Endometrium (tissue), 2 donors: Measurements from ENCODE around the gene SMAD6.
"Not testable (repeated sequence)": the region's sequence is repeated elsewhere in the genome, so short reads cannot be mapped to it uniquely, and the experiment has no call there.

Experiments used
- FAIRE-seq: peaks from 2 replicates; lab custom pipeline; 2012; peaks lifted over from hg19 to GRCh38; lab: Jason Lieb, UNC
- donor health status: control.
- donor health status: control.

Gene SMAD6

DNA sequence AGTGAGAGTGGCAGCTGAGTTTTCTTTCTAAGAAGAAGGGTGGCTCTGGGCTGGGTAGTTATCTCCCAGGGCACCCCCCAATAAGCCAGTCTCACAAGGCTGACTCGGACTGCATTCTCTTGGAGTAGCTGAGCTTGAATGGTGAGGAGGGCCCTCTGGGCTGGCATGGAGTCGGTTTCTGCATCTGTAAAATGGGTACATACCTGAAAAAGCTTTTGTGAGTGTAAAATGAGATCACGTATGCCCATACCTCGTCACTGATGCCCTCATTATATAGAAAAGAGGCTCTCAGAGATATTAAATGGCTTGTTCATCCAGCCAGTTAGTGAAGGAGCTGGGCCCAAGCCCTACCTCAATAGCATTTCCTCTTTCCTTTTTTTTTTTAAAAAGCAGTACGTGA lies 41.2 kb downstream of the SMAD6 start:
- FAIRE-seq: no peak

GRCh38 chr15:66743703-66744536 lies 41.9 kb downstream of the SMAD6 start:
- no peak for FAIRE-seq

DNA sequence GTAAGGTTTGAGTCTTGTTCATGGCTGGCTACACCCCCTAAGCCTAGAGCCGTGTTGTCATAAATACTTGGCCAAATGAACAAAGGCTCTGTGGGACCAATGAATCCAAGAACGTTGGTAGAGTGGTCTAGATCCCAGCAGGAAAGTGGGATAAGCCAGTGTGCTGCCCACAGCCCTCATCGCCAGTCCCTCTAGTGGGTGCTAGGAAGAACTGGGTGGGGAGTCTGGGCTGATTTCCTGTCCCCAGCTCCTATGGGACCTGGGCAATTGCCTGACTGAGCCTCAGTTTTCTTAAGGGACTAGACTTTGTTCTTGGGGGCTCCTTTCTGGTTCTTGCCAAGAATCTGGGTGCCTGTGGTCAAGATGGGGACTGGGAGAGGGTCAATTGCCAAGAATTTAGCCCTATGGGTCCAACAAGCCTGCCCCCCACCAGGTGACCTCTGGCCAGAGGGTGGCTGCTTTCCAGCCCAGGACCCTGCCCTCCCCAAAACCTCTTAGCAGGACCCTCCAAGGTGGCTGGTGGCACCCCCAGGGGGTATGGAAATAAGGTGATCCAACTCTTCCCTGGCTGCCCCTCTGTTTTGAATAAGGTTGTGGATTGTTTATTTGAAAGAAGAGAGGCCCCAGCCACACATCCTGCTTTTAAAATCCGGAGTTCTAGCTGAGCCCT lies 42.7 kb downstream of the SMAD6 start:
- no peak for FAIRE-seq

GRCh38 chr15:66745530-66746230 lies 43.6 kb downstream of the SMAD6 start:
- no peak for FAIRE-seq

- no peak for FAIRE-seq
Observed at GRCh38 chr15:66746231-66746605, 44.2 kb downstream of the SMAD6 start.

GRCh38 chr15:66747223-66747622 lies 45.2 kb downstream of the SMAD6 start:
- FAIRE-seq: no peak

GRCh38 chr15:66747886-66748707 lies 46.1 kb downstream of the SMAD6 start:
- FAIRE-seq: peak; percentile 86

GRCh38 chr15:66748708-66749035 lies 46.6 kb downstream of the SMAD6 start:
- no peak for FAIRE-seq

GRCh38 chr15:66749841-66750575 lies 48.0 kb downstream of the SMAD6 start:
- FAIRE-seq: no peak

DNA sequence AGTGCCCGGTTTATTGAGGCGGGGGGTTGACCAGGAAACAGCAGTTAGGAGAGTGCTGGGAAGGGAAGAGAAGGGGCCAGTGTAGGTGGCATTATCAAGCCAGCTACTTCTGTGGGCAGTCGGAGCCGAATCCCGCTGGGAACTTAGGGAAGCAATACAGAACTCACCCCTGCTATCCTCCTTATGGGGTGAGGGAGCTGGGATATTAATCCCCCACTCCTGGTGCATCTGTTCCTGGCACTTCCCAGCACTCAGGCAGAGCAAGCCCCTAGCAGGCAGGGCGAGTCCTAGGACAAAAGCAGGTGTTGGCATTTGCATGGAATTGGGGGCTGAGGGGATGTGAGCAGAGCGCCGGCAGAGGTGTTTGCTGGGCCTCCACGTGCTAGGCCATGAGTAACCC lies 48.6 kb downstream of the SMAD6 start:
- no peak for FAIRE-seq

DNA sequence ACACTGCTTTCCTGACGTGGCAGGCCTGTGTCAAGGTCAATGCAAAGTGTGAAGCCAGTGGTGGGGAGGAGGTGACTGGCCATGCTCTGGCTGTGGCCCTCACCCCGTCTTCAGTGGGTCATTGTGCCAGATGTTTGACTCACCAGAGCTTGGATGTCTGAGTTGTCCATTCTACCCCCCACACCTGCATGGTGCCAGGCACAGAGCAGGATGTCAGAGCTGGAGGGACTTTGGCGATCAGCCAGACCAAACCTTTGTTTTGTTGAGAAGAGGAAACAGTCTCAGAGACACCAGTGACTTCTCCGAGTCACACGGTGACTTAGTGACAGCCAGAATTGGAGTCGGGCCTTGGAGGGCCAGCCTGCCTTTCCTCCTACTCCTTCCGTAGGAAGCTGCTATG lies 49.5 kb downstream of the SMAD6 start:
- FAIRE-seq: no peak

GRCh38 chr15:66752078-66752477 lies 50.0 kb downstream of the SMAD6 start:
- FAIRE-seq: no peak

- no peak for FAIRE-seq
Observed at GRCh38 chr15:66753687-66754377, 51.8 kb downstream of the SMAD6 start.

DNA sequence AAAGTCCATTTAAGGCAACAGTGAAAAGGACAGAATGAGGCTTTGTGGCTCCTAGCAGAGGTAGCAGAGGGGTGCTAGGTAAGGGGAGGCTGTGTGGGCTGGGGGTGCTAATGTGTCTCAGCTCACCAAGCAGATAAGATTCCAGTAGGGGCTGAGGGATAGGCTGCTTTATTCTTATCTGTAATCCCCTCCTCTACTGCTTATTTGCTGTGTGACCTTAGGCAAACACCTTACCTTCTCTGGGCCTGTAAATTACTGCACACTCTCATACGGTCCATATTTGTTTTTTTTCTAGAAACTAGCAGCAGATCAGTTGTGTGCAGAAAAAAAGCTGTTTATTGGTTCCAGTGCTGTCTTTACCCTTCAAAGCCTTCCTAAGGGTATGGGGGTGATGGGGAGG lies 52.8 kb downstream of the SMAD6 start:
- no peak for FAIRE-seq

DNA sequence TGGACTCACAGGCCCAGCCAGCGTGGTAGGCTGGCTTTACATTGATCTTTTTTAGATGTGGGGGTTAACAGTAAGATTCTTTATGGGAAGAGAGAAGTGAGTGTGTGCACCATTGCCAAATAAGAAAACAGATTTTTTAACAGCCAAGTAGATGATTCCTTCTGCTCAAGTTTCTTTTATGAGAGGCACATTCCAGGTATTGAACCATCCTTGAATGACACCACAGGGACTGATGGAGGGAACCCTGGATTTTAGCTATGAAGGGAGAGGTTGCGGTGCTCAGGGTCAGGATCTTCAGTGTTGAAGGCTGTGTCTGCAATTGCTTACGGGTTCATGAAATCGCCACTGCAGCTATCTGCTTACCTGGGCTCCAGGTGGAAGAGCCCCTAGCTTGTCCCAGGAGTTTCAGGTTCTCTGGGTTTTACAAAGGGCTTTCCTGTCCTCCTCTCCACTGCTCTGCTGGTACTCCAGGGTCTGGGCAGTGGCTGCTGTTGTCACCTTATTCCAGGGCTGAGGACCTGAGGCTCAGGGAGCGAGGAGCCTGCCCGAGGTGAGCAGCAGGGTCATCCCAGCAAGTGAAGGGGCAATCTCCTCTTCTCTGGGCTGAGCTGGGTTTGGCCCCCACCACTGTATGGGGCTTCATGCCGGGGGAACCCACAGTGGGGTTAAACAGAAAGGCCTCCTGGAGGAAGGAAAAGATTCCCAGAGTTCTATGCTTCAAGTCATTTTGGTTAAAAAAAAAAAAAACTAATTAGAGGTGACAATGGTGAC lies 53.4 kb downstream of the SMAD6 start:
- FAIRE-seq: no peak

DNA sequence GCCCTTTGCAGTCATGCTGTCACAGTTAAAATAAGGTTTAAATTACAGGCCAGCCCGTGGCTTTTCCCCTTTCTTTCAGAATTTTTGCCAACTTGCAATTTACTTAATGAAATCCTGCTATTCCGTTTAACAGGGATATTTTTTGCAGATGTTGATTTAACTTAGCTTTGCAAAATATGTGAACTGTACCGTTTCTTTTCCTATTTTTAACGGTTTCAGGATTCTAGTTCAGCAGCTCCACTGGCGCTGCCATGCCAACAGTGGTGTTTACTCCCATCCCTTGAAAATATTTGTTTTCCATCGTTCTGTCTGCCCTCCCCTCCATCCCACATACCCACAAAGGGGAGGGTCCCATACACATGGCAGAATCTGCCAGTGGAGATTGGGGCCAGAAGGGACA lies 54.3 kb downstream of the SMAD6 start:
- FAIRE-seq: peak; percentile 84

DNA sequence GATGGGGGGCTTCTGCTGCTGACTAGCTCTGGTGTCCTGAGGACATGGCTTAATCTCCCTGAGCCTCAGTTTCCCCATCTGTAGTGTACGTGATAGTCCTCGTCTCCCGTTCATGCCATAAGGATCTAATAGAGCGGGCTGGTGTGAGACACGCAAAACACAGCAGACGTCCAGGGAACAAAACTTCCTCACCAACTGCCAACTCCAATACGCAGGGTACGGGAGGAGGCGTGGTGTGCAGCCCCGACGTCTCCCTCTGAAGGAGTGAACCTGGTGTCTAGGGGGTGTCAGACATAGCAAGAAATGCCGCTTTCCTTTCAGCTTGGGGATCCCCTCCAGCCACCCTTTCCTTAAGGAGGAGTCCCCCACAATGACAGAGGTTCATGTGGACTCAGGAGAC lies 55.0 kb downstream of the SMAD6 start:
- FAIRE-seq: no peak

DNA sequence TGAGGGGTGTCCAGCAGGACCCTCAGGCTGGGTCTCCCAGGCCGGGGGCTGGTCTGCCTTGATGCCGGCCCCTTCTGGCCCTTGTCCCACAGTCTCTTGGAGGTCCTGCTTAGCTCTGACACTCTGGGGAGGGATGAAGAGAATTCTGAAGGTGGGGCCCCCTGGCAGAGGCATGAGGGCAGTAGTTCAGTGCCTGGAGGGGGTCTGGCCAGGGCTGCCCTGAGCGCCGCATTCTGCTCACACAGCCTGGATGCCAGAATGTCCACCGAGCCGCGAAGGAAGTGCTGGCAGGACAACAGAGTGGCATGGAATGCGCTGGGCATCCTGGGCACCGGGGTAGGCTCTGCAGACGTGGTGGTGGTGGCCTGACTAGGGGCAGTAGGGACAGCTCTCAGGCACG lies 55.5 kb downstream of the SMAD6 start:
- no peak for FAIRE-seq

DNA sequence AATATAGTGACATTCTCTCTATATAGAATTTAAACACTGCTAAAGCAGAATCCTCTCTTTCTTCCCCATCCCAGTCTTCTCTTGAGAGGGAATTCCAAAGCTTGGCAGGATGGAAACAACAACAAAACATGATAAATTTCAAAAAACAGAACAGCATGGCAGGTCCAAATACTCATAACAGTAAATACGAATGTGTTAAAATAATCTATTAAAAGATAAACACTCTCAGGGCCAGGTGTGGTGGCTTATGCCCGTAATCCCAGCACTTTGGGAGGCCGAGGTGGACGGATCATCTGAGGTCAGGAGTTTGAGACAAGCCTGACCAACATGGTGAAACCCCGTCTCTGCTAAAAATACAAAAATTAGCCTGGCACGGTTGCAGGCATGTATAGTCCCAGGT lies 56.2 kb downstream of the SMAD6 start:
- not testable (repeated sequence) for FAIRE-seq

DNA sequence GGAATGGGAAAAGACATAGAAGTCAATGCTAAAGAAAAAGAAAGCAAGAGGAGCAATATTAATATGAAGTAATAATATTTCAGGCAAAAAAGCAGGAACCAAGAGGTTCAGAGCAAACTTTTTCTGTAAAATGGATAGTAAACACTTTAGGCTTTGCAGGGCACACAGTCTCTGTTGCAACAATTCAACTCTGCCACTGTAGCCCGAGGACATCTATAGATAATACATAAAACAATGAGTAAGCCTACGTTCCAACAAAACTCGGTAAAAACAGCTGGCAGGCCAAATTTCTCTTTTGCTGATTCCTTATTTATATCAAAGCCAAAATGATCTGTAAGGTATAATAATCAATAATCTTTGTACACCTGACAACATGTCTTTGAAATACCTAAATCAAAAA lies 56.8 kb downstream of the SMAD6 start:
- FAIRE-seq: no peak
